GM12878 (cell line): Measurements from ENCODE around the gene LENEP. TPM values are rescaled to one million over a fixed set of nuclear protein-coding genes. Genes with fewer than 3 reads are reported as not detected.

Source experiments
- ATAC-seq: fragments of 200-7000 bp; cut with Tn5 transposase; 3 replicates; pipeline ENCODE4 v1.9.1; 2020; ENCODE audit warnings: mild to moderate bottlenecking, moderate library complexity
- BruUV-seq: library from RNA; stranded (reverse); fragments of 400-500 nt; replicated peaks from 2 replicates; lab custom pipeline; 2021; lab: Mats Ljungman, UMichigan
- CTCF ChIA-PET: fragments of 300-600 bp; sonication (Branson Sonifier 250); formaldehyde crosslinking; extraction: SDS; loops from one replicate; lab custom pipeline; 2021; ENCODE audit warnings: inconsistent platforms; lab: Yijun Ruan, JAX
- POLR2A ChIA-PET: fragments of 350-600 bp; formaldehyde crosslinking; extraction: SDS; loops from one replicate; lab custom pipeline; 2021; ENCODE audit warnings: inconsistent platforms; lab: Charles Lee
- RAD21 ChIA-PET: fragments of 300-600 bp; sonication (Branson Sonifier 250); formaldehyde crosslinking; loops from one replicate; lab custom pipeline; 2023; ENCODE audit warnings: antibody characterized with exemption; ENCODE audit not compliant: unreplicated experiment; lab: Charles Lee
- SMC1A ChIA-PET: fragments of 300-600 bp; sonication (Branson Sonifier 250); formaldehyde crosslinking; loops from one replicate; lab custom pipeline; 2023; ENCODE audit not compliant: unreplicated experiment, uncharacterized antibody; lab: Charles Lee
- DNase-seq: peaks from one replicate; pipeline ENCODE4 v3.0.0-alpha.2; 2011; ENCODE audit warnings: low read depth, low spot score
- FAIRE-seq: peaks from 3 replicates; lab custom pipeline; 2011; peaks lifted over from hg19 to GRCh38; lab: Jason Lieb, UNC
- H2AFZ ChIP-seq: 2 replicates; pipeline ENCODE4 v1.6.0; 2011; ENCODE audit warnings: low read depth, low read length, control low read depth; ENCODE audit not compliant: control insufficient read depth
- H3K27ac ChIP-seq: 2 replicates; pipeline ENCODE4 v1.5.1; 2011; ENCODE audit warnings: control low read depth; ENCODE audit not compliant: control insufficient read depth, insufficient read depth
- H3K27me3 ChIP-seq, 2 experiments: replicated peaks in 1 of 2; 2 replicates each; pipeline versions ENCODE4 v1.6.0 to v1.6.1; 2011; ENCODE audit warnings: low read length in 1 of 2; ENCODE audit not compliant: control insufficient read depth in 2 of 2, insufficient read depth in 2 of 2
- H3K36me3 ChIP-seq, 2 experiments: 2 replicates each; pipeline ENCODE4 v1.5.1; 2011; ENCODE audit warnings: low read length in 1 of 2; ENCODE audit not compliant: control insufficient read depth in 2 of 2, insufficient read depth in 2 of 2
- H3K4me1 ChIP-seq: 2 replicates; pipeline ENCODE4 v1.6.1; 2011; ENCODE audit warnings: mild to moderate bottlenecking, low read length, moderate library complexity, mixed read lengths; ENCODE audit not compliant: control insufficient read depth, insufficient read depth
- H3K4me2 ChIP-seq: 2 replicates; pipeline ENCODE4 v1.6.0; 2011; ENCODE audit warnings: control low read depth; ENCODE audit not compliant: control insufficient read depth, insufficient read depth
- H3K4me3 ChIP-seq: fragments of 200-600 bp; sonication (generic); 2 replicates; pipeline ENCODE4 v1.5.1; 2016
- H3K79me2 ChIP-seq: 2 replicates; pipeline ENCODE4 v1.6.0; 2011; ENCODE audit warnings: low read length; ENCODE audit not compliant: control insufficient read depth, insufficient read depth
- H3K9ac ChIP-seq: 2 replicates; pipeline ENCODE4 v1.8.0; 2011; ENCODE audit warnings: low read length, control low read depth, mixed read lengths; ENCODE audit not compliant: control insufficient read depth, insufficient read depth
- H3K9me3 ChIP-seq: replicated peaks from 3 replicates; pipeline ENCODE4 v1.5.1; 2011; ENCODE audit warnings: mild to moderate bottlenecking, low read length; ENCODE audit not compliant: control insufficient read depth, insufficient read depth
- H4K20me1 ChIP-seq: 2 replicates; pipeline ENCODE4 v1.6.0; 2011; ENCODE audit not compliant: control insufficient read depth, insufficient read depth
- BHLHE40 ChIP-seq, 2 experiments: fragments of 450-650 bp in 1 of 2; IDR thresholded peaks; 2 replicates each; pipeline ENCODE4 v1.6.1; 2011 to 2017; ENCODE audit warnings: low read depth in 2 of 2, borderline replicate concordance in 1 of 2, improper control_type of control experiment in 1 of 2, low read length in 1 of 2, mild to moderate bottlenecking in 1 of 2
- CBX3 ChIP-seq: fragments of 200-600 bp; sonication (generic); IDR thresholded peaks from 2 replicates; pipeline ENCODE4 v1.6.1; 2016; ENCODE audit warnings: low read depth, borderline replicate concordance
- CEBPB ChIP-seq, 2 experiments: fragments of 150-350 bp in 1 of 2; IDR thresholded peaks; 2 replicates each; pipeline ENCODE4 v1.6.1; 2012 to 2014; ENCODE audit warnings: low read depth in 2 of 2, low read length in 2 of 2, borderline replicate concordance in 1 of 2, inconsistent platforms in 1 of 2
- CHD2 ChIP-seq: IDR thresholded peaks from 2 replicates; pipeline ENCODE4 v1.6.1; 2011; ENCODE audit warnings: low read depth, low read length, improper control_type of control experiment, borderline replicate concordance
- CREM ChIP-seq: IDR thresholded peaks from 2 replicates; pipeline ENCODE4 v1.6.1; 2014; ENCODE audit warnings: antibody characterized with exemption, low read depth
- FOXK2 ChIP-seq: fragments of 450-650 bp; IDR thresholded peaks from 2 replicates; pipeline ENCODE4 v1.6.1; 2017; ENCODE audit warnings: mild to moderate bottlenecking, moderate library complexity
- HDAC2 ChIP-seq: fragments of 200-600 bp; sonication (generic); IDR thresholded peaks from 2 replicates; pipeline ENCODE4 v1.6.1; 2017
- MXI1 ChIP-seq: fragments of 150-350 bp; IDR thresholded peaks from 2 replicates; pipeline ENCODE4 v1.6.1; 2011; ENCODE audit warnings: low read depth, mild to moderate bottlenecking, inconsistent platforms, low read length, improper control_type of control experiment
- NFYB ChIP-seq: IDR thresholded peaks from 2 replicates; pipeline ENCODE4 v1.6.1; 2011; ENCODE audit warnings: low read depth, mild to moderate bottlenecking, low read length, improper control_type of control experiment, moderate library complexity; ENCODE audit not compliant: insufficient read depth
- PAX8 ChIP-seq: fragments of 450-650 bp; IDR thresholded peaks from 2 replicates; pipeline ENCODE4 v1.6.1; 2017; ENCODE audit warnings: mild to moderate bottlenecking, moderate library complexity
- POLR2A ChIP-seq: IDR thresholded peaks from 2 replicates; pipeline ENCODE4 v1.6.1; 2011; ENCODE audit warnings: low read depth, mild to moderate bottlenecking, low read length
- RB1 ChIP-seq: fragments of 450-650 bp; formaldehyde crosslinking; IDR thresholded peaks from 2 replicates; pipeline ENCODE4 v1.6.1; 2017; ENCODE audit warnings: mild to moderate bottlenecking, borderline replicate concordance
- SREBF2 ChIP-seq: IDR thresholded peaks from 2 replicates; pipeline ENCODE4 v1.6.1; 2012; ENCODE audit warnings: mild to moderate bottlenecking, low read length
- SRF ChIP-seq, 2 experiments: IDR thresholded peaks; 2 replicates each; pipeline ENCODE4 v1.6.1; 2011; ENCODE audit warnings: low read depth in 2 of 2, low read length in 2 of 2, mild to moderate bottlenecking in 1 of 2, moderate library complexity in 1 of 2
- TARDBP ChIP-seq: IDR thresholded peaks from 2 replicates; pipeline ENCODE4 v1.6.1; 2016; ENCODE audit warnings: borderline replicate concordance
- ZBED1 ChIP-seq: IDR thresholded peaks from 2 replicates; pipeline ENCODE4 v1.6.1; 2016; ENCODE audit warnings: borderline replicate concordance
- ZNF384 ChIP-seq: IDR thresholded peaks from 2 replicates; pipeline ENCODE4 v1.6.1; 2012; ENCODE audit warnings: low read depth, mild to moderate bottlenecking, low read length, improper control_type of control experiment, borderline replicate concordance
- ZZZ3 ChIP-seq: IDR thresholded peaks from 2 replicates; pipeline ENCODE4 v1.6.1; 2011; ENCODE audit warnings: low read depth; ENCODE audit not compliant: control insufficient read depth, insufficient read length
- WGBS: methylation state at CpG from one replicate; pipeline ENCODE4 v1.1.6; 2016; ENCODE audit warnings: low lambda C conversion rate; ENCODE audit not compliant: insufficient replicate concordance, insufficient coverage; ENCODE audit errors: missing lambda C conversion rate; 5-methylcytosine and 5-hydroxymethylcytosine counted together
- in situ Hi-C: fragments of 300-500 bp; cut with MboI; formaldehyde crosslinking; loops from 9 replicates; pipeline ENCODE4 v1.14.3; 2018; ENCODE audit warnings: mixed read lengths
- intact Hi-C: fragments of 100-400 bp; cut with micrococcal nuclease; formaldehyde crosslinking; loops from one replicate; pipeline ENCODE4 v1.14.2; 2022; ENCODE audit not compliant: unreplicated experiment
- polyA plus RNA-seq, 11 experiments: library from polyadenylated mRNA; depleted of rRNA in 4 of 11; unstranded in 6 of 11; stranded (reverse) in 5 of 11; fragments of >200 nt; fragmentation: Nextera tagmentation in 4 of 11; fragmentation: Illumina TruSeq in 1 of 11; extraction: Ambion mirVana in 4 of 11; extraction: Trizol in 1 of 11; gene quantifications; 1 replicate in 1 of 11; 2 replicates in 10 of 11; pipeline versions ENCODE4 v1.2.1 to v1.2.3, GENCODE V29; 2011 to 2016; ENCODE audit warnings: inconsistent platforms in 2 of 11, missing spikeins in 2 of 11, low read depth in 1 of 11
- total RNA-seq, 4 experiments: library from RNA; depleted of rRNA in 3 of 4; stranded (reverse); fragments of >200 nt in 3 of 4; fragmentation: Illumina TruSeq in 1 of 4; extraction: Trizol in 1 of 4; gene quantifications; 2 replicates each; pipeline versions ENCODE4 v1.2.1 to v1.2.3, GENCODE V29; 2013 to 2021
- TF ChIP-seq, protein P1 (sequence below): fragments of 450-650 bp; IDR thresholded peaks from 2 replicates; pipeline ENCODE4 v1.6.1; 2016; ENCODE audit warnings: mild to moderate bottlenecking
- TF ChIP-seq, protein P2 (sequence below): IDR thresholded peaks from 2 replicates; pipeline ENCODE4 v1.6.1; 2012; ENCODE audit warnings: low read depth, low read length, improper control_type of control experiment
- TF ChIP-seq, protein P3 (sequence below): IDR thresholded peaks from 2 replicates; pipeline ENCODE4 v1.6.1; 2012; ENCODE audit warnings: low read depth, low read length, improper control_type of control experiment
- TF ChIP-seq, protein P4 (sequence below): fragments of 450-650 bp; IDR thresholded peaks from 2 replicates; pipeline ENCODE4 v1.6.1; 2014; ENCODE audit warnings: mild to moderate bottlenecking

The LENEP gene
- total and polyA plus RNA-seq, 10 of the 15 experiments (the other 5 are each of a cell fraction or from before 2014, with no cell fraction given): 0.27 to 1.1 (median 0.64) TPM; not detected in 7

DNA sequence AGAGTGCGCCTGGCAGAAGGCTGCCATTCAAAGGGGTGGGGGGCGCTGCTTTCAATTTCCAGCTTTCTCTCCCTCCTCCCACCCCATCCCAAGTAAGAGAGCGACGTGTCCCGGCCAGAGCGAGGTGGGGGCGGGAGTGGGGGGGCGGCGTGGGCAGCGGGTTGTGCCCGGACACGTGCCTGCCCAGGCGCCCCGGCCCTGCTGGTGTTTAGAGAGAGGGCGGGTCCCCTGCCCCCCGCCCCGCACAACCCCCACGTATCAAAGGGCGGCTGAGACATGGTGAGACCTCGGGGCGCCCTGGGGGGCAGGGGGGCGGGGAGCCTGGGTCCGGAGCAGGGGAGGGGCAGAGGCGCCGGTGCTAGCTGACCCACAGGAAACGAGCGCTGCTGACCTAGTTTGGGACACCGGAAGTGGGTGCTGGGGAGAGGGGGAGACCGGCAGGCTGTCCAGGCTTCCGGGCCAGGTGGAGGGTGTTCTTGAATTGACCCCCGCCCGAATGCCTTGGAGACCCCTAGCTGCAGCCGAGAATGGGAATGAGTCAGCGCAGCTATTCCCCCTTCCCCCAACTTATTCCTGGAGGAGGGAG is 10.5 kb downstream of the LENEP start:
- Histone ChIP-seq H4K20me1 (0 out of 2 replicates have a peak, but pooled peaks cover 3% of the 10 kb centered on the region), H2AFZ (peak overlapping the region; percentile 43; the same call in 1 of the 2 replicates), H3K79me2 (peaks cover 59% of the 10 kb centered on the region), H3K4me3 (peak overlapping the region; percentile 99), H3K9me3 (no peaks in the 10 kb centered on the region), H3K4me1 (peaks cover 44% of the 10 kb centered on the region), H3K27me3 (no peaks in the 10 kb centered on the region), H3K4me2 (peak overlapping the region; percentile 98), H3K9ac (peak overlapping the region; percentile 85), H3K36me3 (no peaks in the 10 kb centered on the region; a peak in 1 of 4 replicates), H3K27ac (peak overlapping the region; percentile 91)
- RAD21 ChIA-PET: interaction anchor here (1.1 to 3.3 kb wide), 5 partner anchors 11 to 81 kb away, joined by 4 to 14 read pairs (median 4); partner anchors contain the start of gene PBXIP1
- SMC1A ChIA-PET: interaction anchor here (0.6 to 1.4 kb wide), 6 partner anchors 9 to 824 kb away, joined by 3 to 4 read pairs (median 3); no protein-coding TSS in a partner anchor
- in situ Hi-C loops (no loop called here), intact Hi-C loops (loop anchor here (2.0 to 5.0 kb wide), 2 partner anchors 13 to 42 kb away; partner anchors contain the start of gene PYGO2)
- DNase-seq (no peak), ATAC-seq (peak; percentile 17), FAIRE-seq (no peak)
- BruUV-seq: no TSS peak
- CTCF ChIA-PET: interaction anchor here (0.8 to 2.1 kb wide), 4 partner anchors 13 to 60 kb away, joined by 3 to 18 read pairs (median 4); no protein-coding TSS in a partner anchor
- WGBS: 3% methylated on average over 11 of the region's 34 CpGs
- POLR2A ChIA-PET: interaction anchor here (0.8 to 1.9 kb wide), 9 partner anchors 13 to 52 kb away, joined by 3 to 8 read pairs (median 4); partner anchors contain the start of genes FLAD1, PYGO2 and SHC1
- no peak for TF ChIP-seq HDAC2
- TF ChIP-seq CBX3: no peak
- TF ChIP-seq, protein P1, sequence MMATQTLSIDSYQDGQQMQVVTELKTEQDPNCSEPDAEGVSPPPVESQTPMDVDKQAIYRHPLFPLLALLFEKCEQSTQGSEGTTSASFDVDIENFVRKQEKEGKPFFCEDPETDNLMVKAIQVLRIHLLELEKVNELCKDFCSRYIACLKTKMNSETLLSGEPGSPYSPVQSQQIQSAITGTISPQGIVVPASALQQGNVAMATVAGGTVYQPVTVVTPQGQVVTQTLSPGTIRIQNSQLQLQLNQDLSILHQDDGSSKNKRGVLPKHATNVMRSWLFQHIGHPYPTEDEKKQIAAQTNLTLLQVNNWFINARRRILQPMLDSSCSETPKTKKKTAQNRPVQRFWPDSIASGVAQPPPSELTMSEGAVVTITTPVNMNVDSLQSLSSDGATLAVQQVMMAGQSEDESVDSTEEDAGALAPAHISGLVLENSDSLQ: no peak
- TF ChIP-seq POLR2A: peak; percentile 44; the same call in 1 of the 2 replicates
- peak; percentile 92 to 94 for TF ChIP-seq SRF (IDR thresholded peaks at IDR 0.05; ENCODE audit: low read depth in 2 of 2, low read length in 2 of 2)
- TF ChIP-seq SREBF2: no peak
- no peak for TF ChIP-seq MXI1
- no peak for TF ChIP-seq CEBPB (IDR thresholded peaks at IDR 0.05; ENCODE audit: borderline replicate concordance in 1 of 2, low read depth in 2 of 2, low read length in 2 of 2)
- TF ChIP-seq BHLHE40 (IDR thresholded peaks at IDR 0.05; ENCODE audit: borderline replicate concordance in 1 of 2, low read depth in 2 of 2, low read length in 1 of 2): peak; percentile 57 to 86; a peak in 3 of 4 replicates
- no peak for TF ChIP-seq ZZZ3
- TF ChIP-seq RB1: no peak
- TF ChIP-seq, protein P2, sequence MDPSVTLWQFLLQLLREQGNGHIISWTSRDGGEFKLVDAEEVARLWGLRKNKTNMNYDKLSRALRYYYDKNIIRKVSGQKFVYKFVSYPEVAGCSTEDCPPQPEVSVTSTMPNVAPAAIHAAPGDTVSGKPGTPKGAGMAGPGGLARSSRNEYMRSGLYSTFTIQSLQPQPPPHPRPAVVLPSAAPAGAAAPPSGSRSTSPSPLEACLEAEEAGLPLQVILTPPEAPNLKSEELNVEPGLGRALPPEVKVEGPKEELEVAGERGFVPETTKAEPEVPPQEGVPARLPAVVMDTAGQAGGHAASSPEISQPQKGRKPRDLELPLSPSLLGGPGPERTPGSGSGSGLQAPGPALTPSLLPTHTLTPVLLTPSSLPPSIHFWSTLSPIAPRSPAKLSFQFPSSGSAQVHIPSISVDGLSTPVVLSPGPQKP: peak; percentile 92
- no peak for TF ChIP-seq ZBED1
- TF ChIP-seq PAX8: no peak
- no peak for TF ChIP-seq CREM
- TF ChIP-seq, protein P3, sequence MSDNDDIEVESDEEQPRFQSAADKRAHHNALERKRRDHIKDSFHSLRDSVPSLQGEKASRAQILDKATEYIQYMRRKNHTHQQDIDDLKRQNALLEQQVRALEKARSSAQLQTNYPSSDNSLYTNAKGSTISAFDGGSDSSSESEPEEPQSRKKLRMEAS: no peak
- TF ChIP-seq FOXK2: no peak
- TF ChIP-seq NFYB: no peak
- TF ChIP-seq, protein P4, sequence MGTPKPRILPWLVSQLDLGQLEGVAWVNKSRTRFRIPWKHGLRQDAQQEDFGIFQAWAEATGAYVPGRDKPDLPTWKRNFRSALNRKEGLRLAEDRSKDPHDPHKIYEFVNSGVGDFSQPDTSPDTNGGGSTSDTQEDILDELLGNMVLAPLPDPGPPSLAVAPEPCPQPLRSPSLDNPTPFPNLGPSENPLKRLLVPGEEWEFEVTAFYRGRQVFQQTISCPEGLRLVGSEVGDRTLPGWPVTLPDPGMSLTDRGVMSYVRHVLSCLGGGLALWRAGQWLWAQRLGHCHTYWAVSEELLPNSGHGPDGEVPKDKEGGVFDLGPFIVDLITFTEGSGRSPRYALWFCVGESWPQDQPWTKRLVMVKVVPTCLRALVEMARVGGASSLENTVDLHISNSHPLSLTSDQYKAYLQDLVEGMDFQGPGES: no peak
- no peak for TF ChIP-seq ZNF384
- no peak for TF ChIP-seq TARDBP
- no peak for TF ChIP-seq CHD2
